PC-3 (cell line): ENCODE results near the gene PRKACA. TPM values are rescaled to one million over a fixed set of nuclear protein-coding genes. Genes with fewer than 3 reads are reported as not detected.

Experiments used
- ATAC-seq: fragments of 200-7000 bp; cut with Tn5 transposase; 2 replicates; pipeline ENCODE4 v1.9.1; 2020; ENCODE audit warnings: mild to moderate bottlenecking, moderate library complexity
- Bru-seq: library from RNA; stranded (reverse); fragments of 400-500 nt; gene quantifications from one replicate; lab custom pipeline; 2021; lab: Mats Ljungman, UMichigan
- BruChase-seq, 2 experiments: library from RNA; stranded (reverse); fragments of 400-500 nt; gene quantifications; one replicate each; lab custom pipeline; 2021; lab: Mats Ljungman, UMichigan
- BruUV-seq: library from RNA; stranded (reverse); fragments of 400-500 nt; replicated peaks from 2 replicates; lab custom pipeline; 2021; lab: Mats Ljungman, UMichigan
- CTCF ChIA-PET: fragments of 300-600 bp; sonication (Branson Sonifier 250); formaldehyde crosslinking; loops from one replicate; lab custom pipeline; 2022; ENCODE audit warnings: antibody characterized with exemption; lab: Charles Lee
- POLR2A ChIA-PET: fragments of 300-600 bp; sonication (Branson Sonifier 250); formaldehyde crosslinking; loops from one replicate; lab custom pipeline; 2022; ENCODE audit warnings: antibody characterized with exemption; ENCODE audit not compliant: unreplicated experiment; lab: Charles Lee
- DNase-seq: peaks from one replicate; pipeline ENCODE4 v3.0.0-alpha.2; 2015
- H2AFZ ChIP-seq: fragments of 300-600 bp; sonication (generic); 2 replicates; pipeline ENCODE4 v1.6.0; 2016; ENCODE audit warnings: antibody characterized with exemption, low read length
- H3F3A ChIP-seq: fragments of 300-600 bp; sonication (generic); one replicate; pipeline ENCODE4 v1.6.0; 2017; ENCODE audit warnings: antibody characterized with exemption, low read length, control low read depth, mild to moderate bottlenecking; ENCODE audit not compliant: unreplicated experiment
- H3K27ac ChIP-seq: fragments of 300-600 bp; sonication (generic); 2 replicates; pipeline ENCODE4 v1.5.1; 2016; ENCODE audit warnings: mild to moderate bottlenecking, low read length
- H3K27me3 ChIP-seq: fragments of 300-600 bp; sonication (generic); 2 replicates; pipeline ENCODE4 v1.6.1; 2016; ENCODE audit warnings: low read length, mixed read lengths
- H3K36me3 ChIP-seq: fragments of 300-600 bp; sonication (generic); 2 replicates; pipeline ENCODE4 v1.6.1; 2016; ENCODE audit warnings: low read depth, mixed run types, low read length, mixed read lengths
- H3K4me1 ChIP-seq: fragments of 300-600 bp; sonication (generic); 2 replicates; pipeline ENCODE4 v1.5.1; 2016; ENCODE audit warnings: low read length; ENCODE audit not compliant: insufficient read depth
- H3K4me2 ChIP-seq: fragments of 300-600 bp; sonication (generic); 2 replicates; pipeline ENCODE4 v1.6.0; 2016; ENCODE audit warnings: low read length
- H3K4me3 ChIP-seq: fragments of 300-600 bp; sonication (generic); 2 replicates; pipeline ENCODE4 v1.5.1; 2016; ENCODE audit warnings: mild to moderate bottlenecking, low read length, mixed read lengths
- H3K79me2 ChIP-seq: fragments of 300-600 bp; sonication (generic); 2 replicates; pipeline ENCODE4 v1.6.1; 2017; ENCODE audit warnings: low read length, mixed read lengths
- H3K9ac ChIP-seq: fragments of 300-600 bp; sonication (generic); 2 replicates; pipeline ENCODE4 v1.6.0; 2016; ENCODE audit warnings: mild to moderate bottlenecking, low read length
- H3K9me2 ChIP-seq: fragments of 300-600 bp; sonication (generic); replicated peaks from 2 replicates; pipeline ENCODE4 v1.6.1; 2016; ENCODE audit warnings: mixed run types, low read length, mixed read lengths
- H3K9me3 ChIP-seq: fragments of 300-600 bp; sonication (generic); 2 replicates; pipeline ENCODE4 v1.6.1; 2016; ENCODE audit warnings: low read length, mixed read lengths
- H4K20me1 ChIP-seq: fragments of 300-600 bp; sonication (generic); 2 replicates; pipeline ENCODE4 v1.6.1; 2016; ENCODE audit warnings: low read length, mixed read lengths
- CTCF ChIP-seq: fragments of 300-600 bp; sonication (generic); conservative IDR thresholded peaks from 2 replicates; pipeline ENCODE4 v1.5.1; 2017; ENCODE audit warnings: antibody characterized with exemption, low read depth, mild to moderate bottlenecking, low read length
- EZH2 ChIP-seq: fragments of 300-600 bp; sonication (generic); IDR thresholded peaks from one replicate; pipeline ENCODE4 v1.6.1; 2017; ENCODE audit warnings: antibody characterized with exemption, mild to moderate bottlenecking, low read length; ENCODE audit not compliant: unreplicated experiment
- EZH2phosphoT487 ChIP-seq: fragments of 300-600 bp; sonication (generic); IDR thresholded peaks from 2 replicates; pipeline ENCODE4 v1.6.1; 2018; ENCODE audit warnings: mild to moderate bottlenecking, antibody characterized with exemption, low read length, borderline replicate concordance
- intact Hi-C: fragments of 100-400 bp; cut with micrococcal nuclease; formaldehyde crosslinking; loops from 2 replicates; pipeline ENCODE4 v1.9.0; 2023
- long read RNA-seq: library from polyadenylated mRNA; unstranded; transcript quantifications from one replicate; pipeline ENCODE4 v2.0.0, GENCODE V29; 2021; ENCODE audit not compliant: unreplicated experiment
- total RNA-seq: library from RNA; depleted of rRNA; stranded (reverse); fragments of >200 nt; gene quantifications from 2 replicates; pipeline ENCODE4 v1.2.3, GENCODE V29; 2014; rRNA removed

Gene PRKACA
- total RNA-seq (50.2 and 72.9 TPM in 2 replicates), Bru-seq, nascent RNA (percentile 68 among the genes with signal in this experiment), BruChase-seq, experiment 1, labeled RNA remaining after a 6-hour chase (percentile 82 among the genes with signal in this experiment), BruChase-seq, experiment 2, labeled RNA remaining after a 2-hour chase (percentile 74 among the genes with signal in this experiment)
- long read RNA-seq, partial matches to known transcripts: 2 of 130 reads
- long read RNA-seq, other reads (novel, unspliced or antisense): 128 of 130 reads

- intact Hi-C loops: no loop called here
- H3K4me1 ChIP-seq: peaks cover 17% of the 10 kb centered on the region
- DNase-seq (peak; percentile 99), ATAC-seq (peak; percentile 96)
- no peaks in the 10 kb centered on the region for H3K9me2 ChIP-seq
- ChIA-PET POLR2A (interaction anchor here (0.6 to 1.0 kb wide), 2 partner anchors 19 to 280 kb away, joined by 3 to 6 read pairs; partner anchors contain the start of gene ASF1B), CTCF (interaction anchor here (0.6 to 1.1 kb wide), 2 partner anchors 8 to 19 kb away, joined by 4 to 10 read pairs; partner anchors contain the start of gene ASF1B)
- H2AFZ ChIP-seq: peak within 1 kb of the TSS; percentile 75
- H3F3A ChIP-seq: peaks cover 11% of the 10 kb centered on the region
- no peaks in the 10 kb centered on the region for H3K27me3 ChIP-seq
- no peaks in the 10 kb centered on the region for H4K20me1 ChIP-seq
- peaks cover 32% of the 10 kb centered on the region for H3K79me2 ChIP-seq
- peak within 1 kb of the TSS; percentile 30; the same call in 1 of the 2 replicates for H3K27ac ChIP-seq
- H3K4me3 ChIP-seq: peak within 1 kb of the TSS; percentile 78
- H3K4me2 ChIP-seq: peak within 1 kb of the TSS; percentile 94
- H3K9ac ChIP-seq: peak within 1 kb of the TSS; percentile 68
- TF ChIP-seq CTCF (no peak), EZH2phosphoT487 (no peak), EZH2 (no peak)
- peaks cover 6% of the 10 kb centered on the region; the same call in 1 of the 2 replicates for H3K36me3 ChIP-seq
- no TSS peak for BruUV-seq
- no peaks in the 10 kb centered on the region for H3K9me3 ChIP-seq
These were observed at the start of gene PRKACA for GRCh38 chr19:14117668-14118164. PRKACA (minus strand) TSS chr19:14117762; CDS start chr19:14117547, 215 bp downstream.

GRCh38 chr19:14166999-14167575 lies 49.5 kb upstream of the PRKACA start:
- H3K36me3 ChIP-seq: peaks cover 18% of the 10 kb centered on the region
- no peaks in the 10 kb centered on the region for H4K20me1 ChIP-seq
- intact Hi-C loops: no loop called here
- no peaks in the 10 kb centered on the region for H3F3A ChIP-seq
- H3K9ac ChIP-seq: no peak overlapping the region
- H3K27ac ChIP-seq: no peak overlapping the region
- H3K79me2 ChIP-seq: no peaks in the 10 kb centered on the region
- H3K9me3 ChIP-seq: no peaks in the 10 kb centered on the region
- no peaks in the 10 kb centered on the region for H3K4me1 ChIP-seq
- DNase-seq (no peak), ATAC-seq (no peak)
- H3K4me2 ChIP-seq: no peak overlapping the region
- H3K27me3 ChIP-seq: no peaks in the 10 kb centered on the region
- CTCF ChIA-PET: no interaction called here
- TF ChIP-seq EZH2 (no peak), EZH2phosphoT487 (no peak), CTCF (no peak)
- H3K9me2 ChIP-seq: no peaks in the 10 kb centered on the region
- POLR2A ChIA-PET: no interaction called here
- H2AFZ ChIP-seq: no peak overlapping the region
- no TSS peak for BruUV-seq
- H3K4me3 ChIP-seq: no peak overlapping the region
